HepG2 (cell line): ENCODE data around the gene PDZD7. TPM values are rescaled to one million over a fixed set of nuclear protein-coding genes. Genes with fewer than 3 reads are reported as not detected.
A peak's percentile ranks its signal among the peaks of the same experiment; 100 is the strongest.

ENCODE experiments used
- CSRNP1 ChIP-seq: sonication (generic); formaldehyde crosslinking; IDR thresholded peaks from 2 replicates; pipeline ENCODE4 v1.8.1; 2023; ENCODE audit warnings: mild to moderate bottlenecking, missing genetic modification reagents
- CSRNP2 ChIP-seq: sonication (generic); formaldehyde crosslinking; conservative IDR thresholded peaks from 2 replicates; pipeline ENCODE4 v1.8.0; 2022; ENCODE audit warnings: low read depth, missing genetic modification reagents
- ELF3 ChIP-seq: IDR thresholded peaks from 2 replicates; pipeline ENCODE4 v1.6.1; 2016; ENCODE audit warnings: missing genetic modification reagents, missing compliant biosample characterization
- FOXK1 ChIP-seq: sonication (generic); formaldehyde crosslinking; IDR thresholded peaks from 2 replicates; pipeline ENCODE4 v1.4.0; 2020; ENCODE audit warnings: low read depth, missing genetic modification reagents, borderline replicate concordance
- GATAD2A ChIP-seq: IDR thresholded peaks from 2 replicates; pipeline ENCODE4 v1.6.1; 2016
- HIC2 ChIP-seq: sonication (generic); formaldehyde crosslinking; IDR thresholded peaks from 2 replicates; pipeline ENCODE4 v1.9.0; 2022; ENCODE audit warnings: low read depth, missing genetic modification reagents
- ISX ChIP-seq: sonication (generic); formaldehyde crosslinking; conservative IDR thresholded peaks from 2 replicates; pipeline ENCODE4 v1.5.0; 2020; ENCODE audit warnings: missing genetic modification reagents
- MED8 ChIP-seq: sonication (generic); formaldehyde crosslinking; IDR thresholded peaks from 2 replicates; pipeline ENCODE4 v1.8.1; 2023; ENCODE audit warnings: mild to moderate bottlenecking, missing genetic modification reagents; ENCODE audit not compliant: insufficient replicate concordance
- MIER2 ChIP-seq: IDR thresholded peaks from 2 replicates; pipeline ENCODE4 v1.6.1; 2016; ENCODE audit warnings: missing biosample characterization, missing genetic modification reagents
- MYPOP ChIP-seq: sonication (generic); formaldehyde crosslinking; IDR thresholded peaks from 2 replicates; pipeline ENCODE4 v1.8.1; 2023; ENCODE audit warnings: mild to moderate bottlenecking, moderate library complexity, missing genetic modification reagents
- NFKBIZ ChIP-seq: IDR thresholded peaks from 2 replicates; pipeline ENCODE4 v1.6.1; 2018; ENCODE audit warnings: missing genetic modification reagents, missing compliant biosample characterization
- PREB ChIP-seq: sonication (generic); formaldehyde crosslinking; IDR thresholded peaks from 2 replicates; pipeline ENCODE4 v1.4.0; 2020; ENCODE audit warnings: missing genetic modification reagents
- SNAPC2 ChIP-seq: sonication (generic); formaldehyde crosslinking; IDR thresholded peaks from 2 replicates; pipeline ENCODE4 v1.8.1; 2022; ENCODE audit warnings: mild to moderate bottlenecking, missing genetic modification reagents
- SNAPC5 ChIP-seq: sonication (generic); formaldehyde crosslinking; IDR thresholded peaks from 2 replicates; pipeline ENCODE4 v1.8.1; 2023; ENCODE audit warnings: mild to moderate bottlenecking, missing genetic modification reagents, borderline replicate concordance
- SRF ChIP-seq: IDR thresholded peaks from 2 replicates; pipeline ENCODE4 v1.6.1; 2011; ENCODE audit warnings: mild to moderate bottlenecking, low read depth, low read length, moderate library complexity
- ZBTB2 ChIP-seq: sonication (generic); formaldehyde crosslinking; IDR thresholded peaks from 2 replicates; pipeline ENCODE4 v1.8.0; 2022; ENCODE audit warnings: low read depth, missing genetic modification reagents
- ZMYM2 ChIP-seq: sonication (generic); formaldehyde crosslinking; IDR thresholded peaks from 2 replicates; pipeline ENCODE4 v1.8.0; 2022; ENCODE audit warnings: mild to moderate bottlenecking, missing genetic modification reagents
- ZNF263 ChIP-seq: sonication (generic); formaldehyde crosslinking; IDR thresholded peaks from 2 replicates; pipeline ENCODE4 v1.4.0; 2020; ENCODE audit warnings: missing genetic modification reagents
- ZNF577 ChIP-seq: sonication (generic); formaldehyde crosslinking; IDR thresholded peaks from 2 replicates; pipeline ENCODE4 v1.4.0; 2020; ENCODE audit warnings: mild to moderate bottlenecking, low read depth, missing genetic modification reagents, borderline replicate concordance
- ZNF777 ChIP-seq: sonication (generic); formaldehyde crosslinking; IDR thresholded peaks from 2 replicates; pipeline ENCODE4 v1.4.0; 2020; ENCODE audit warnings: missing genetic modification reagents
- polyA plus RNA-seq, 8 experiments: library from polyadenylated mRNA; depleted of rRNA in 3 of 8; stranded (reverse) in 7 of 8; unstranded in 1 of 8; fragments of >200 nt; fragmentation: Illumina TruSeq in 4 of 8; extraction: Trizol in 4 of 8; gene quantifications; 2 replicates each; pipeline versions ENCODE4 v1.2.1 to v1.2.3, GENCODE V29; 2011 to 2016; ENCODE audit warnings: low read depth in 4 of 8, missing spikeins in 1 of 8, mixed read lengths in 1 of 8; ENCODE audit not compliant: insufficient read depth in 1 of 8
- total RNA-seq, 5 experiments: library from RNA; depleted of rRNA; stranded (reverse); fragments of >200 nt; fragmentation: Illumina TruSeq; extraction: Trizol; gene quantifications; 2 replicates each; pipeline ENCODE4 v1.2.3, GENCODE V29; 2016; ENCODE audit warnings: low read depth in 1 of 5

Gene PDZD7
- total and polyA plus RNA-seq, 2 of the 13 experiments (the other 11 are each of a cell fraction or from before 2014, with no cell fraction given), result 0.58 to 0.73 TPM

- TF ChIP-seq SNAPC5 (no peak), ZNF777 (CRISPR knock-in tag) (peak; percentile 91), MED8 (CRISPR knock-in tag) (peak; percentile 75), ZBTB2 (CRISPR knock-in tag) (0 out of 2 replicates have a peak, but pooled peaks have one; percentile 46), SRF (no peak), GATAD2A (CRISPR knock-in tag) (no peak), HIC2 (CRISPR knock-in tag) (peak; percentile 67; the same call in 1 of the 2 replicates), ZNF263 (CRISPR knock-in tag) (peak; percentile 84), MIER2 (CRISPR knock-in tag) (0 out of 2 replicates have a peak, but pooled peaks have one; percentile 19), CSRNP2 (CRISPR knock-in tag) (no peak), ISX (peak; percentile 38; the same call in 1 of the 2 replicates), PREB (CRISPR knock-in tag) (peak; percentile 89; the same call in 1 of the 2 replicates), ZNF577 (CRISPR knock-in tag) (no peak), CSRNP1 (CRISPR knock-in tag) (peak; percentile 40; the same call in 1 of the 2 replicates), FOXK1 (CRISPR knock-in tag) (peak; percentile 54; the same call in 1 of the 2 replicates), SNAPC2 (CRISPR knock-in tag) (no peak; the same call in 1 of the 2 replicates), NFKBIZ (CRISPR knock-in tag) (peak; percentile 33; the same call in 1 of the 2 replicates), MYPOP (CRISPR knock-in tag) (peak; percentile 96), ELF3 (CRISPR knock-in tag) (peak; percentile 62; the same call in 1 of the 2 replicates), ZMYM2 (CRISPR knock-in tag) (no peak)
These were observed 31.5 kb upstream of the PDZD7 start (continued) for GRCh38 chr10:101062232-101063049.
